Ishikawa (cell line): ENCODE results near the gene TMEM178B.

Experiments
- CEBPB ChIP-seq: IDR thresholded peaks from 2 replicates; pipeline ENCODE4 v1.6.1; 2012
- CREB1 ChIP-seq: IDR thresholded peaks from 2 replicates; pipeline ENCODE4 v1.6.1; 2012; ENCODE audit warnings: low read depth
- EGR1 ChIP-seq: IDR thresholded peaks from 2 replicates; pipeline ENCODE4 v1.6.1; 2012
- EP300 ChIP-seq: IDR thresholded peaks from 2 replicates; pipeline ENCODE4 v1.6.1; 2012; ENCODE audit warnings: borderline replicate concordance
- FOXM1 ChIP-seq: IDR thresholded peaks from 2 replicates; pipeline ENCODE4 v1.6.1; 2012; ENCODE audit warnings: low read depth, borderline replicate concordance
- MAX ChIP-seq: IDR thresholded peaks from 2 replicates; pipeline ENCODE4 v1.6.1; 2012
- NFIC ChIP-seq: IDR thresholded peaks from 2 replicates; pipeline ENCODE4 v1.6.1; 2012
- RAD21 ChIP-seq: IDR thresholded peaks from 2 replicates; pipeline ENCODE4 v1.6.1; 2012; ENCODE audit warnings: low read depth
- REST ChIP-seq: IDR thresholded peaks from 2 replicates; pipeline ENCODE4 v1.6.1; 2012; ENCODE audit warnings: low read depth, mild to moderate bottlenecking
- TAF1 ChIP-seq: IDR thresholded peaks from 2 replicates; pipeline ENCODE4 v1.6.1; 2012; ENCODE audit warnings: low read depth, mild to moderate bottlenecking
- TCF12 ChIP-seq: IDR thresholded peaks from 2 replicates; pipeline ENCODE4 v1.6.1; 2012; ENCODE audit warnings: low read depth
- TEAD4 ChIP-seq: IDR thresholded peaks from 2 replicates; pipeline ENCODE4 v1.6.1; 2012
- USF1 ChIP-seq: IDR thresholded peaks from 2 replicates; pipeline ENCODE4 v1.6.1; 2012
- YY1 ChIP-seq: IDR thresholded peaks from 2 replicates; pipeline ENCODE4 v1.6.1; 2012; ENCODE audit warnings: low read depth
- ZBTB7A ChIP-seq: IDR thresholded peaks from 2 replicates; pipeline ENCODE4 v1.6.1; 2012; ENCODE audit warnings: low read depth

TMEM178B gene

GRCh38 chr7:141456711-141457110, 382.8 kb downstream of the TMEM178B start:
- no peak for TF ChIP-seq USF1
- TF ChIP-seq TAF1: no peak
- no peak for TF ChIP-seq CEBPB
- TF ChIP-seq TCF12: no peak
- no peak for TF ChIP-seq TEAD4
- TF ChIP-seq RAD21: no peak

GRCh38 chr7:141460781-141461715, 387.2 kb downstream of the TMEM178B start:
- TF ChIP-seq EP300 (no peak), TEAD4 (no peak), CREB1 (no peak), NFIC (no peak), CEBPB (no peak), MAX (no peak), EGR1 (no peak), YY1 (no peak), TAF1 (no peak), FOXM1 (no peak), RAD21 (no peak), TCF12 (no peak), USF1 (no peak), REST (no peak), ZBTB7A (no peak)

- no peak for TF ChIP-seq NFIC
- no peak for TF ChIP-seq EGR1
- TF ChIP-seq CREB1: no peak
- no peak for TF ChIP-seq CEBPB
- no peak for TF ChIP-seq RAD21
- TF ChIP-seq TAF1: no peak
- no peak for TF ChIP-seq MAX
- TF ChIP-seq REST: no peak
- no peak for TF ChIP-seq TCF12
- no peak for TF ChIP-seq EP300
These were observed 388.1 kb downstream of the TMEM178B start for GRCh38 chr7:141461924-141462323.

- no peak for TF ChIP-seq FOXM1
- TF ChIP-seq ZBTB7A: no peak
- TF ChIP-seq CREB1: no peak
- no peak for TF ChIP-seq REST
- TF ChIP-seq YY1: no peak
- TF ChIP-seq TCF12: no peak
- TF ChIP-seq USF1: no peak
- no peak for TF ChIP-seq EP300
- TF ChIP-seq RAD21: no peak
- no peak for TF ChIP-seq TAF1
- no peak for TF ChIP-seq TEAD4
- no peak for TF ChIP-seq NFIC
These were observed 389.1 kb downstream of the TMEM178B start for GRCh38 chr7:141462958-141463357.
